ENCODE measurements around the gene P2RY2.
A peak's percentile ranks its signal among the peaks of the same experiment; 100 is the strongest.
"Not testable (repeated sequence)": the region's sequence is repeated elsewhere in the genome, so short reads cannot be mapped to it uniquely, and the experiment has no call there.

Gene P2RY2

GRCh38 chr11:73194593-73194992, 23.5 kb upstream of the P2RY2 start:
- Mint-ChIP-seq H3K27ac (no peak overlapping the region), H3K4me3 (no peak overlapping the region), H3K4me1 (ENCODE audit: low read depth) (no peaks in the 10 kb centered on the region), H3K27me3 (ENCODE audit: low read depth) (peaks cover 8% of the 10 kb centered on the region), H3K9me3 (no peaks in the 10 kb centered on the region), H3K36me3 (ENCODE audit: low read depth) (no peaks in the 10 kb centered on the region)

- H3K27me3 Mint-ChIP-seq (ENCODE audit: low read depth) = peaks cover 16% of the 10 kb centered on the region
- no peak overlapping the region for H3K27ac Mint-ChIP-seq
- H3K36me3 Mint-ChIP-seq (ENCODE audit: low read depth) = no peaks in the 10 kb centered on the region
- no peaks in the 10 kb centered on the region for H3K9me3 Mint-ChIP-seq
- no peak overlapping the region for H3K4me3 Mint-ChIP-seq
- H3K4me1 Mint-ChIP-seq (ENCODE audit: low read depth) = no peaks in the 10 kb centered on the region
Measured at GRCh38 chr11:73195191-73196007, 22.7 kb upstream of the P2RY2 start.

GRCh38 chr11:73196576-73196975, 21.5 kb upstream of the P2RY2 start:
- Mint-ChIP-seq H3K36me3 (ENCODE audit: low read depth) (no peaks in the 10 kb centered on the region), H3K27ac (no peak overlapping the region), H3K4me3 (no peak overlapping the region), H3K9me3 (no peaks in the 10 kb centered on the region), H3K27me3 (ENCODE audit: low read depth) (peaks cover 21% of the 10 kb centered on the region), H3K4me1 (ENCODE audit: low read depth) (no peaks in the 10 kb centered on the region)

- Mint-ChIP-seq H3K27ac (no peak overlapping the region), H3K4me1 (ENCODE audit: low read depth) (no peaks in the 10 kb centered on the region), H3K9me3 (no peaks in the 10 kb centered on the region), H3K36me3 (ENCODE audit: low read depth) (no peaks in the 10 kb centered on the region), H3K4me3 (no peak overlapping the region), H3K27me3 (ENCODE audit: low read depth) (peaks cover 21% of the 10 kb centered on the region)
Measured at GRCh38 chr11:73197348-73197747, 20.7 kb upstream of the P2RY2 start.

- H3K27ac Mint-ChIP-seq; H3K9me3 Mint-ChIP-seq; H3K36me3 Mint-ChIP-seq (ENCODE audit: low read depth); H3K4me1 Mint-ChIP-seq (ENCODE audit: low read depth); H3K4me3 Mint-ChIP-seq: not testable (repeated sequence)
- H3K27me3 Mint-ChIP-seq (ENCODE audit: low read depth) = peaks cover 21% of the 10 kb centered on the region
Measured at GRCh38 chr11:73197787-73198186, 20.3 kb upstream of the P2RY2 start.

GRCh38 chr11:73198677-73199076, 19.4 kb upstream of the P2RY2 start:
- Mint-ChIP-seq H3K27ac (no peak overlapping the region), H3K36me3 (ENCODE audit: low read depth) (no peaks in the 10 kb centered on the region), H3K9me3 (no peaks in the 10 kb centered on the region), H3K4me1 (ENCODE audit: low read depth) (no peaks in the 10 kb centered on the region), H3K4me3 (no peak overlapping the region), H3K27me3 (ENCODE audit: low read depth) (peaks cover 21% of the 10 kb centered on the region)

GRCh38 chr11:73199446-73199845, 18.6 kb upstream of the P2RY2 start:
- Mint-ChIP-seq H3K27me3 (ENCODE audit: low read depth) (peaks cover 21% of the 10 kb centered on the region), H3K9me3 (no peaks in the 10 kb centered on the region), H3K4me1 (ENCODE audit: low read depth) (no peaks in the 10 kb centered on the region), H3K4me3 (no peak overlapping the region), H3K36me3 (ENCODE audit: low read depth) (no peaks in the 10 kb centered on the region), H3K27ac (no peak overlapping the region)

- peaks cover 25% of the 10 kb centered on the region for H3K27me3 Mint-ChIP-seq (ENCODE audit: low read depth)
- no peaks in the 10 kb centered on the region for H3K9me3 Mint-ChIP-seq
- H3K4me3 Mint-ChIP-seq = no peak overlapping the region
- no peaks in the 10 kb centered on the region for H3K36me3 Mint-ChIP-seq (ENCODE audit: low read depth)
- peak overlapping the region; percentile 43 for H3K27ac Mint-ChIP-seq
- peaks cover 3% of the 10 kb centered on the region for H3K4me1 Mint-ChIP-seq (ENCODE audit: low read depth)
Measured at GRCh38 chr11:73200256-73200655, 17.8 kb upstream of the P2RY2 start.

GRCh38 chr11:73201249-73201648, 16.8 kb upstream of the P2RY2 start:
- H3K36me3 Mint-ChIP-seq (ENCODE audit: low read depth) = no peaks in the 10 kb centered on the region
- no peak overlapping the region for H3K27ac Mint-ChIP-seq
- H3K4me3 Mint-ChIP-seq = no peak overlapping the region
- H3K4me1 Mint-ChIP-seq (ENCODE audit: low read depth) = peaks cover 7% of the 10 kb centered on the region
- no peaks in the 10 kb centered on the region for H3K9me3 Mint-ChIP-seq
- H3K27me3 Mint-ChIP-seq (ENCODE audit: low read depth) = peaks cover 29% of the 10 kb centered on the region

GRCh38 chr11:73201888-73202780, 15.9 kb upstream of the P2RY2 start:
- peaks cover 7% of the 10 kb centered on the region for H3K4me1 Mint-ChIP-seq (ENCODE audit: low read depth)
- no peaks in the 10 kb centered on the region for H3K36me3 Mint-ChIP-seq (ENCODE audit: low read depth)
- H3K4me3 Mint-ChIP-seq = no peak overlapping the region
- no peaks in the 10 kb centered on the region for H3K9me3 Mint-ChIP-seq
- H3K27ac Mint-ChIP-seq = no peak overlapping the region
- peaks cover 37% of the 10 kb centered on the region for H3K27me3 Mint-ChIP-seq (ENCODE audit: low read depth)

GRCh38 chr11:73203322-73203721, 14.8 kb upstream of the P2RY2 start:
- Mint-ChIP-seq H3K4me1 (ENCODE audit: low read depth) (peaks cover 7% of the 10 kb centered on the region), H3K27ac (no peak overlapping the region), H3K27me3 (ENCODE audit: low read depth) (peaks cover 47% of the 10 kb centered on the region), H3K36me3 (ENCODE audit: low read depth) (no peaks in the 10 kb centered on the region), H3K4me3 (no peak overlapping the region), H3K9me3 (no peaks in the 10 kb centered on the region)

GRCh38 chr11:73203790-73204189, 14.3 kb upstream of the P2RY2 start:
- H3K27ac Mint-ChIP-seq = no peak overlapping the region
- no peak overlapping the region for H3K4me3 Mint-ChIP-seq
- peaks cover 7% of the 10 kb centered on the region for H3K4me1 Mint-ChIP-seq (ENCODE audit: low read depth)
- no peaks in the 10 kb centered on the region for H3K9me3 Mint-ChIP-seq
- no peaks in the 10 kb centered on the region for H3K36me3 Mint-ChIP-seq (ENCODE audit: low read depth)
- peaks cover 43% of the 10 kb centered on the region for H3K27me3 Mint-ChIP-seq (ENCODE audit: low read depth)

- H3K27ac Mint-ChIP-seq = no peak overlapping the region
Measured at GRCh38 chr11:73204711-73205121, 13.4 kb upstream of the P2RY2 start.

GRCh38 chr11:73205661-73206343, 12.3 kb upstream of the P2RY2 start:
- Mint-ChIP-seq H3K9me3 (no peaks in the 10 kb centered on the region), H3K27ac (no peak overlapping the region), H3K4me1 (ENCODE audit: low read depth) (peaks cover 7% of the 10 kb centered on the region), H3K36me3 (ENCODE audit: low read depth) (no peaks in the 10 kb centered on the region), H3K27me3 (ENCODE audit: low read depth) (peaks cover 30% of the 10 kb centered on the region), H3K4me3 (no peak overlapping the region)

More at GRCh38 chr11:73204711-73205121, 13.4 kb upstream of the P2RY2 start:
- peaks cover 7% of the 10 kb centered on the region for H3K4me1 Mint-ChIP-seq (ENCODE audit: low read depth)
- no peaks in the 10 kb centered on the region for H3K36me3 Mint-ChIP-seq (ENCODE audit: low read depth)
- peaks cover 41% of the 10 kb centered on the region for H3K27me3 Mint-ChIP-seq (ENCODE audit: low read depth)
- H3K4me3 Mint-ChIP-seq = no peak overlapping the region
- no peaks in the 10 kb centered on the region for H3K9me3 Mint-ChIP-seq
